ENCODE data around the gene HNRNPH1.

The HNRNPH1 gene

DNA sequence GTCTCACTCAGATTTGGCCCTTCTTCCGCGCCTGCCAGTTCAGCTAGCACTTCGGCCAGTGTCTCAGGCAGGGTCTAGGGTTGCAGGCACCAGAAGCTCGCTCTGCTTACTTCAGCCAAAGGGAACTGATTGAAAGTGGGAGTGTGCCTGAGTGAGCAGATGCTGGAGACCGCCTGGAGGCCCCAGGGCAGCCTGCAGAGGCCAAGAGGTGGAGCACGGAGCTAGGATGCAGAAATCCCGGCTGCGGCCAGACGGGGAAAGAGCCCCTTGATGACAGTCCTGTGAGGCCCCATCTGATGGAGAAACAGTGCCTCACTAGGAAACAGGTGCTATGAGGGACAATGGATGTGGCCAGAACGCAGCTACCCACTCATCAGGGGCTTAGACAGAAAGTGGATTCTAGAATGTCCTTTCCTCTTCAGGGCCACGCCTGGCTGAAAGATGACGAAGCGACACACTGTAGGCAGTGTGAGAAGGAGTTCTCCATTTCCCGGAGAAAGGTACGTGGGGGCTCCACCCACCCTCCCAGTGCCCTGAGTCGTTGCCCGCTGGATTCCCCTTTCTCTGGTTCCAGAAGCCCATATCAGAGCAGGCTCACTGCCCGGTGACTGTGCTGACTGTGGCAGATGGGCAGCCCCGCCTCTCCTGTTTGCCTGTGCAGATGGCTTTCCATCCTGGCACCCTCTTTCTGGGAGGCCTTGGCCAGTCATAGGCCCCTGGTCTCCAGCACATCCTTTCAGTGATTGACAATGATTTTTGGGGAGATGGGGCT lies 16.1 kb downstream of the HNRNPH1 start:
- Histone ChIP-seq H3K36me3 (ENCODE audit: control insufficient read depth, insufficient read depth, low read length) (no peaks in the 10 kb centered on the region), H3K27ac (peak overlapping the region; percentile 5), H3K4me1 (peaks cover 24% of the 10 kb centered on the region), H3K9me3 (ENCODE audit: control insufficient read depth, low read length) (no peaks in the 10 kb centered on the region), H2AFZ (no peak overlapping the region), H3K4me2 (ENCODE audit: low read length) (no peak overlapping the region), H3K9ac (no peak overlapping the region), H3K27me3 (ENCODE audit: control insufficient read depth, insufficient read depth, low read length) (no peaks in the 10 kb centered on the region), H3K4me3 (ENCODE audit: low read depth, low read length) (no peak overlapping the region), H3K79me2 (no peaks in the 10 kb centered on the region)
- TF ChIP-seq, protein P1, sequence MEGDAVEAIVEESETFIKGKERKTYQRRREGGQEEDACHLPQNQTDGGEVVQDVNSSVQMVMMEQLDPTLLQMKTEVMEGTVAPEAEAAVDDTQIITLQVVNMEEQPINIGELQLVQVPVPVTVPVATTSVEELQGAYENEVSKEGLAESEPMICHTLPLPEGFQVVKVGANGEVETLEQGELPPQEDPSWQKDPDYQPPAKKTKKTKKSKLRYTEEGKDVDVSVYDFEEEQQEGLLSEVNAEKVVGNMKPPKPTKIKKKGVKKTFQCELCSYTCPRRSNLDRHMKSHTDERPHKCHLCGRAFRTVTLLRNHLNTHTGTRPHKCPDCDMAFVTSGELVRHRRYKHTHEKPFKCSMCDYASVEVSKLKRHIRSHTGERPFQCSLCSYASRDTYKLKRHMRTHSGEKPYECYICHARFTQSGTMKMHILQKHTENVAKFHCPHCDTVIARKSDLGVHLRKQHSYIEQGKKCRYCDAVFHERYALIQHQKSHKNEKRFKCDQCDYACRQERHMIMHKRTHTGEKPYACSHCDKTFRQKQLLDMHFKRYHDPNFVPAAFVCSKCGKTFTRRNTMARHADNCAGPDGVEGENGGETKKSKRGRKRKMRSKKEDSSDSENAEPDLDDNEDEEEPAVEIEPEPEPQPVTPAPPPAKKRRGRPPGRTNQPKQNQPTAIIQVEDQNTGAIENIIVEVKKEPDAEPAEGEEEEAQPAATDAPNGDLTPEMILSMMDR (IDR thresholded peaks at IDR 0.05), result no peak

DNA sequence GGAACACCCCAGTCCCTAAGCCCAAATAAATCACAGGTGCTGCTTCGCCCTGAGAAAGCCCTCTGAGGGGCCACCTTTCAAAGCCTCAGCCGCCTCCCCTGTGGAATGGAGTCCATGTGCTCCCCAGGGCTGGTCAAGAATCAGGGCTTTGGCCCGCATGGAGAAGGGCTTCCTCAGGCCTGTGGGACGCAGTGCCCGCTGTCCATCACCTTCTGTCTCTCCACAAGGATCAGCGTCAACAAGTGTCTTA lies 16.6 kb downstream of the HNRNPH1 start:
- Histone ChIP-seq H3K79me2 (no peaks in the 10 kb centered on the region), H3K36me3 (ENCODE audit: control insufficient read depth, insufficient read depth, low read length) (no peaks in the 10 kb centered on the region), H3K4me3 (ENCODE audit: low read depth, low read length) (no peak overlapping the region), H3K9ac (no peak overlapping the region), H3K27me3 (ENCODE audit: control insufficient read depth, insufficient read depth, low read length) (no peaks in the 10 kb centered on the region), H3K9me3 (ENCODE audit: control insufficient read depth, low read length) (no peaks in the 10 kb centered on the region), H2AFZ (no peak overlapping the region), H3K4me1 (peaks cover 24% of the 10 kb centered on the region), H3K4me2 (ENCODE audit: low read length) (no peak overlapping the region), H3K27ac (no peak overlapping the region)
- TF ChIP-seq, protein P1 (IDR thresholded peaks at IDR 0.05), result no peak

DNA sequence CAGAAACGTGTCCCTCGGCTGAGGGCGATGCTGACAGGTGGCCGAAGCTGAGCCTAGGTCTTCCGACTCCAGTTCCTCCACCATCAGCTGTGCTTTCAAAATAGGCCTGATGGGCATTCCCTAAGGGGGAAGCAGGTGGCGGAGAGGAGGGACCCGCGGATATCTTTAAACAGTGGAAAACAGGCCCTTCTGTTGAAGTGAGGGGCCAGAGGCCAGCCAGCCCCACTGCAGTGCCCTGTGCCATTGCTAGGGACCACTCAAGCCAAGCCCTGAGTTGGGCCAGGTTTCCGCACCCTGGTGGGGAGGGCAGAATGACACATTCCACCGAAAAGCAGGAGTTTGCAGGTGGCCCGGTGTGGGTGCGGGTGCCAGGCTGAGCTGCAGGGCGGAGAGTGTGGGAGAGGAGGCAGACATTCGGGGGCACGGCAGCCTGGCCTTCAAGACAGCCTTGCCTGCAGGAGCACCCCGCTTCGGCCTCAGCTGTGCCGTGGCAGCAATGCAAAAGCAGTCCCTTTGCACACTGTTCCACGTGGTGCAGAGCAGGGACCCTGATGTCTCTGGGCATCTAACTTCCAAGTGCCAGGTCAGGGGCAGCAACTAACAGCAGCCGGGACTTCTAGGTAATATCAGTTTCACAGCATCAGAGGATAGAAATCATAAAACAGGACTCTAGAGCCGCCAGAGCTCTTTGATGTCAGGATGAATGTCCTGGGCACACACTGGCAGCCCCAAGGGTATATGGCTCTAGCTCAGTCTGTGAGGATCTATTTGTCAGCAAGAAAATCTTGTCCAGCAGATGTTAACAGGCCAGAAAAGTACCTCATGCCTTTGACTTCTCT lies 17.2 kb downstream of the HNRNPH1 start:
- Histone ChIP-seq H3K4me3 (ENCODE audit: low read depth, low read length) (no peak overlapping the region), H3K27ac (no peak overlapping the region), H3K4me2 (ENCODE audit: low read length) (no peak overlapping the region), H3K79me2 (no peaks in the 10 kb centered on the region), H3K9ac (no peak overlapping the region), H3K36me3 (ENCODE audit: control insufficient read depth, insufficient read depth, low read length) (no peaks in the 10 kb centered on the region), H3K4me1 (peaks cover 22% of the 10 kb centered on the region), H2AFZ (no peak overlapping the region), H3K9me3 (ENCODE audit: control insufficient read depth, low read length) (no peaks in the 10 kb centered on the region), H3K27me3 (ENCODE audit: control insufficient read depth, insufficient read depth, low read length) (no peaks in the 10 kb centered on the region)
- TF ChIP-seq, protein P1 (IDR thresholded peaks at IDR 0.05), result no peak

- Histone ChIP-seq H3K9me3 (ENCODE audit: control insufficient read depth, low read length) (no peaks in the 10 kb centered on the region), H3K4me2 (ENCODE audit: low read length) (no peak overlapping the region), H3K4me3 (ENCODE audit: low read depth, low read length) (no peak overlapping the region), H3K27ac (no peak overlapping the region), H2AFZ (no peak overlapping the region), H3K79me2 (no peaks in the 10 kb centered on the region), H3K36me3 (ENCODE audit: control insufficient read depth, insufficient read depth, low read length) (no peaks in the 10 kb centered on the region), H3K9ac (no peak overlapping the region), H3K4me1 (peaks cover 20% of the 10 kb centered on the region), H3K27me3 (ENCODE audit: control insufficient read depth, insufficient read depth, low read length) (no peaks in the 10 kb centered on the region)
- TF ChIP-seq, protein P1 (IDR thresholded peaks at IDR 0.05), result no peak
Observed at GRCh38 chr5:179605026-179605833, 18.2 kb downstream of the HNRNPH1 start.

Measured in parathyroid adenoma (tissue), 2 donors.